Measurements from ENCODE around the gene CORO7.
A peak's percentile ranks its signal among the peaks of the same experiment; 100 is the strongest.

Gene CORO7

DNA sequence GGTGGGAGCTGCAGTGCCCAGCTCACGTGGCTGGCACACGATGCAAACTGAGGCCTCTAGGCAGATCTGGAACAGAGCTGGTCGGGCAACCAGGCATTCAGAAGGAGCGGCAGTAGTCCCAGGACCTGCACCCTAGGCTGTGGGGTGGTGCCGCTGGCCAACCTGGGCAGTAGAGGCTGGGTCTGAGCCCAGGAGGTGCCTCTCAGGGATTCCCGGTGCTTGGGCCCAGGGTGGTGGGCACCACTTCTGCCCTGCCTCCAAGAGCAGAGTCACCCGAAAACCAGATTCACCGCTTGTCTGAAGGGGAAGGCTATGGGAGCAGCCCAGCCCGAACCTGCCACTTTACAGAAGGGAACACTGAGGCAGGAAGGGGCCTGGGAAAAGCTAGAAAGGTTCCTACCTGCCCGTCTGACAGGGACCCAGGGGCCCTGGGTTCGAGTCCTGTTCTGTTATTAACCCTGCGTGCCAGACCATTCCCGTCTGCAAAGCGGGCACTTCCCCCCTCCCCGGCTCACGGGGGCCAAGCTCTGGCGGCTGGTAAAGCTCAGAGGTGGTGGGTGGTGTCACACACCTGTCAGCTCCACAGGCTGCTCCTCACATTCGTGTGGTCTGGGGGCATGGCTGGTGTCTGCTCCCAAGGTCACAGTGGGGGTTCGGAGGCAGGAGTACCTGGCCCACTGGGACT, 83.6 kb downstream of the CORO7 start:
- DNase-seq, result no peak

- DNase-seq, result no peak
Observed at GRCh38 chr16:4332083-4332482, 84.3 kb downstream of the CORO7 start.

DNA sequence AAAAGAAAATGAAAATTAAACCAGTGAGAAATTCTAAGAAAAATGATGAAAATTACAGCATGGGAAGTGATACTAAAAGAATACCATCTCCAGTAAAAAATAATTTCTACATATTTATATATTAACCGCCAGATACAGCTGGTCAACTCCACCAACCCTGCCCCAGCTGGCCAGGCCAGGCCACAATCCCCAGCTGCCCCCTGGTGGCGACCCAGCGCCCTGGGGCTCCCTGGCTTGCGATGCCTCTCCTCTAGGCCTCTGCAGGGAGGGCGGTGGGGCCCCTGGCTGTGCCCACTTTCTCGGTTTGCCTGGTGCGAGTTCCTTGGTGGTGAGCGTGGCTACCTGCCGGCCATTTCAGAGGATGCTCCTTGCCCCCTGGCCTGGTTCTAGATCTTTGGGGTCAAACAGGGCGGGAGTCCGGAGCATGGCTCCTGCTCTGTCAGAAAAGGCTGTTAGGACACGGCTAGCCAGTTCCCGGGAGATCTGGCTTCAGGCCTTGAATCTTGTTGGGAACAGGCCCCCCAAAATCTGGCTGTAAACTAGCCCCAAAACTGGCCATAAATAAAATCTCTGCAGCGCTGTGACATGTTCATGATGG, 86.0 kb downstream of the CORO7 start:
- peak; percentile 76 for DNase-seq

DNA sequence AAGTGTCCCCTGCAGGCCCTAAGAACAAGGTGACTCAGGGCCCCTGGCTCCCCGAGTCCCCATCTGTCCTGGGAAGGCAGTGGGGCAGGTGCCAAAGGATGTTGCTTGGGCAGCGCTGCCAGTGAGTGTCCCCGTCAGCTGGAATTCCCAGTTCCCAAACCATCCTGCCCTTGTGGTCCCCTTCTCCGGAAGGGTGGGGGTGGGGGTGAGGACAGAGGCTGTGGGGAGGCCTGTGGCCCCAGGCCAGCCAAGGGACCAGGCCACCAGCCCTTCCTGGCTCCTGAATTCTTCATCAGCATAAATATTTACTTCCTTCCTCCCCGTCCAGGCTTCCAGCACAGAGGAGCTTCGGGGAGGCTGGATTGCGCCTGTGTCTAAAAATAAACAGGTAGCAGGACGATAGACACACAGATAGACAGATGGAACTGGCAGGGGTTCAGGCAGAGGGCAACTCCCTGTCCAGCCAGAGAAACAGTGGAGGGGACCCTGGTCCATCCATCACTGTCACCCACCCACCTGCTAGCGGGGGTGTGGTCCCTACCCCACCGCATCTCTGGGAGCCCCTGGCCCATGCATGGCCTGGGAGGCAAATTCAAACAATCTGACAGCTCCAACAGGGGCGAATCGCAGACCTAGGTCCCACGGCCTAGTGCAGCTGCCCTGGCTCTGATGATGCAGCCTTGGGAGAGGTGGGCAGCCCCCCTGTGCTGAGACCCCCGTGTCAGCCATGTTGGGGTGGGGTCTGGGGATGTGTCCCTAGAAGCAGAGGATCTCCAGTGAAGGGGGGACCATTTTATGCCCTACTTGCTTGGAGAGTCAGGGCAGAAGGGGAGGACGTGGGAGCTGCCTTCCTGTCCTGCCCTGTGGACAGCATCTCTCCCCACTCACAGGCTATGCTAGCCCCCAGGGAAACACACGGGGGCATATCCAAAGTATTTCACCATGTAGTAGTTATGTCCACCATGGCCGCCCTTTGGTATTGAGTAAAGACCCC, 87.3 kb downstream of the CORO7 start:
- no peak for DNase-seq

DNA sequence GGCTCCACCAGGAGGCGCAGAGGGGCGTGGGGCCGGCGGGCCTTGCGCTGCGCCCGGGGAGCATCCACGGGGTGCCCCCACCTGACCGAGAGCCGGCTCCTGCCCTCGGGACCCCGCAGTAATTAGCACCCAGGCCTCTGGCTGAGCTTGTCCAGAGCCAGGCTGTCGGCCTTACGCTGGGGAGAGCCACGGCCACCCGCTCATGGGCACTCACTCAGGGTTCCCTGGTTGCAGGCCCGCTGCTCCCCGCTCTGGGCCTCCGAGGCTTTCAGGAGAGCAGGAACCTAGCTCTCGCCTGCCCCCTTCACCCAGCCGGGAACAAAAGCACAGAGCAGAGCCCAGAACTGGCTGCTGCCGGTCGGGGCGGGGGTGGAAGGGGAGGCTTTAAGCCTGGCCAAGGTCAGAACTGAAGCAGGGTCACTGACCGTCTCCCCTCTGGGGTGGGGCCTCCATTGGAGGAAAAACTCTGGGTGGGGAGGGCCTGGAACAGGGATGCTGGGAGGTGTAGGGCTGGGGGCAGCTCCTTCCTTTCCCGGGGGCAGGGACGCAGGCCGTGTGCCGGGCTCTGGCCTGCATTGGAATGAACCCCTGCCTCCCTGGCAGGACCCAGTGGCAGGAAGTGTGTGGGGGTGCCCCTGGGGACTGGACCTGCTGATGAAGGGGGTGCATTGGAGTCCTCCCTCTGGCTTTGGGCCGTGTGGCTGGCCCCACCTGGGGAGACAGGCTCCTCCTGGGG, 88.2 kb downstream of the CORO7 start:
- DNase-seq, result peak; percentile 65

GRCh38 chr16:4327386-4328045, 88.9 kb downstream of the CORO7 start:
- DNase-seq, result no peak

DNA sequence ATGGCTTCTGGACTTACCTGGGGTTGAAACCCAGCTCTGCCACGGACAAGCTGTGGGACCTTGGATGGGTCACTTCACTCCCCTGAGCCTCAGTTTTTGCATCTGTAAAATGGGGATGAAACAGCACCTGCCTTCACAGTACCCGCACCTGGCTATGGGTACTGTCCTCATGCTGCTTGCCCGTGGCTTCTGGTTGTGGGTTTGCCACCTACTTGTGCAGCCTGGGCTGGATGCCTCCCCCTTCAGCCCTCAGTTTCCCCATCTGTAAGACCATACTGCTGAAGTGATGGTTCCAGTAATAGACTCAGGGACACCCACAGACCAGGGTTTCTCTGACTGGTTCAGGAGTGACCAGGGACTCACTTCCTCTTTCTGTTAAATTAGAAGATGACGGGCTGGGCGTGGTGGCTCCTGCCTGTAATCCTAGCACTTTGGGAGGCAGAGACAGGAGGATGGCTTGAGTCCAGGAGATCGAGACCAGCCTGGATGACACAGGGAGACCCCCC, 91.1 kb downstream of the CORO7 start:
- no peak for DNase-seq

GRCh38 chr16:4324492-4325252, 91.7 kb downstream of the CORO7 start:
- no peak for DNase-seq

GRCh38 chr16:4323845-4324488, 92.4 kb downstream of the CORO7 start:
- no peak for DNase-seq

GRCh38 chr16:4323071-4323844, 93.1 kb downstream of the CORO7 start:
- no peak for DNase-seq

- no peak for DNase-seq
Observed at GRCh38 chr16:4322121-4323052, 94.0 kb downstream of the CORO7 start.

DNA sequence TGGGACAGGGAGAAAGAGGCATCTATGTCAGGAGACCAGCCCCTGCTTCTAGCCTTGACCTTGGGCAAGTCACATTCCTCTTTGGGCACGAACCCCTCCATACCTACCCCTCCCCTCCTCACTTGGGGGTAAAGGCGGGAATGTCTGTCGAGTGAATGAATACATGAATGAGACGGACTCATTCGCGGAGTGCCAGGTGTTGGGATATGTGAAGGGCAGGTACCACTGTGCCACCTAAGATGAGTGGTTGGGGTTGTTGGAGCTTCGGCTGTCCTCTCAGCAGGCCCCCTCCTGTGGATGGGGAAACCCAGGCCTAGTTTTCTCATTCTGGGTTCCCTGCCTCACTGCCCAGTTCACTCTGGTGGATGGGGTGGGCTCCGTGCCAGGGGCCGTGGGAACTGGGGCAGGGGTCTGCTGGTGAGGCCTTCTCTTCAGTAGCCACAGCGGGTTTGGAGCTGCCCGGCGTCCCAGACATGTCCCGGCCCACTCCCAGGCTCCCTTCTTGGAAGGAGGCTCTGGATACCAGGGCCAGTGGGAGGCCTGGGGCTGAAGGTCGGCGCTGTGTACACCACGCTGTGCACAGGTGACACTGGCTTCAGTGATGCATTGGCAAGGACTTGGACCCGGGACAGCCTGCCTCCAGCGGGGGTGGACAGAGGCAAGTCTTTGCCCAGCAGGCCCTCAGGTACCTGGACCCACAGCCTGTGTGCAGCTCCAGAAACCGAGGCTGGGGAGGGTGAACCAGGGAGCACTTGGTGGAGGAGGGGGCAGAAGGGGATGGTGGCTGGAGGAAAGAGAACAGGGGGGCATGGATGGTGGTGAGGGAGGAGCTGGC, 94.9 kb downstream of the CORO7 start:
- no peak for DNase-seq

GRCh38 chr16:4320571-4321137, 95.7 kb downstream of the CORO7 start:
- no peak for DNase-seq

- peak; percentile 59 for DNase-seq
Observed at GRCh38 chr16:4319454-4320421, 96.7 kb downstream of the CORO7 start.

DNA sequence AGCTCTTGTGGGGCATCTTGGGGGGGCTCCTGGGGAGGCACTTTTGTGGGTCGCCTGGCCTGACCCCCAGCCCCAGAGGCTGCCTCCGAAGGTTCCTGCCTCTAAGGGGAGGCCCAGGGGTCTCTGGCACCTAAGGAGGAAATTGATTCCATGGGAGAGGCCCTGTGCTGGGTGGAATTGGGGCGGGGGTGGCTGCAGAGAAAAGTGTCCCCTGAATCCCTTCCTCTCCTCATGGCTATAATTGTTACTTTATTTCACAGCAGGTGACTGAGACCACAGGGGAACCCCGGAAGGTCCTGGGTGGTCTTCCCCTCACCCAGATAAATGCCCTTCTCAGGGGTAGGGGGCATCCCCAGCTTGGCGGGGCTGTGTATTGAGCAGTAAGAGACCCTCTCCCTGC, 97.4 kb downstream of the CORO7 start:
- no peak for DNase-seq

DNA sequence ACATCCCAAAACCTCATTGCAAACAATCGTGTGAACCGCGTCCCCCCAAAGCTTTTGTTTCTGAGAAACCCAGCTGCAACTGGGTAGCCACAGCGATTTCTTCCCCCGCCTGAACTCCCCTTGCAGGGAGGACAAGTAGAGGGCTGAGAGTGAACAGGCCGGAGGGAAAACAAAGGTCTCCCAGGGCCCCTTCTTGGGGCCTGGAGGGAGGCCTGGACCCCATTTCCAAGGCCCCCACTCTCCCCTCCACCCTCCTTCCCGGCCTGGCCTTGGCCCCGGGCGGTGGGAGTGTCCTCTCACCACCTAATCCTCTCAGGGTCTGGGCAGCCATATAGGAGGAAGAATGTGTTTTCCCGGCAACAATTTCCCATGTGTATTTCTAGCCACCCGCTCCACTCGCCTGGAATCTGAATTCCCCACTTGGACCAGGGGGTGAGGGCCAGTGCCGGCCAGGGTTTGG, 97.9 kb downstream of the CORO7 start:
- no peak for DNase-seq
